RWPE1 (cell line): ENCODE data around the gene ATP11C.

Experiments
- CTCF ChIA-PET: fragments of 350-600 bp; sonication (Branson Sonifier 250); formaldehyde crosslinking; extraction: SDS; loops from one replicate; lab custom pipeline; 2021; lab: Yijun Ruan, JAX
- POLR2A ChIA-PET: fragments of 400-600 bp; formaldehyde crosslinking; extraction: SDS; loops from one replicate; lab custom pipeline; 2020; ENCODE audit warnings: antibody characterized with exemption; ENCODE audit not compliant: low non-redundant PET; lab: Yijun Ruan, JAX
- DNase-seq: peaks from one replicate; pipeline ENCODE4 v3.0.0; 2012; ENCODE audit warnings: low spot score
- H3K27ac ChIP-seq: fragments of 450-650 bp; 2 replicates; pipeline ENCODE4 v1.5.1; 2017
- CTCF ChIP-seq: fragments of 450-650 bp; conservative IDR thresholded peaks from 2 replicates; pipeline ENCODE4 v1.5.1; 2017; ENCODE audit warnings: low read depth, mild to moderate bottlenecking

Gene ATP11C

GRCh38 chrX:139825618-139826017 lies 107.2 kb downstream of the ATP11C start:
- TF ChIP-seq CTCF = no peak
- H3K27ac ChIP-seq = no peak overlapping the region
- ChIA-PET CTCF (no interaction called here), POLR2A (no interaction called here)
- DNase-seq = no peak

GRCh38 chrX:139823806-139824205 lies 109.0 kb downstream of the ATP11C start:
- no peak for DNase-seq
- POLR2A ChIA-PET = no interaction called here
- CTCF ChIA-PET = no interaction called here
- H3K27ac ChIP-seq = no peak overlapping the region
- no peak for TF ChIP-seq CTCF

GRCh38 chrX:139820358-139820984 lies 112.4 kb downstream of the ATP11C start:
- POLR2A ChIA-PET = no interaction called here
- CTCF ChIA-PET = no interaction called here
- DNase-seq = no peak
- no peak for TF ChIP-seq CTCF
- no peak overlapping the region for H3K27ac ChIP-seq

GRCh38 chrX:139816204-139816603 lies 116.6 kb downstream of the ATP11C start:
- ChIA-PET CTCF (no interaction called here), POLR2A (no interaction called here)
- H3K27ac ChIP-seq = no peak overlapping the region
- DNase-seq = no peak
- no peak for TF ChIP-seq CTCF

GRCh38 chrX:139815771-139816170 lies 117.1 kb downstream of the ATP11C start:
- POLR2A ChIA-PET = no interaction called here
- CTCF ChIA-PET = no interaction called here

GRCh38 chrX:139811942-139812629 lies 120.8 kb downstream of the ATP11C start:
- TF ChIP-seq CTCF = no peak
- no peak for DNase-seq
- ChIA-PET CTCF (no interaction called here), POLR2A (no interaction called here)
- H3K27ac ChIP-seq = no peak overlapping the region

More at GRCh38 chrX:139815771-139816170, 117.1 kb downstream of the ATP11C start:
- H3K27ac ChIP-seq = no peak overlapping the region
- TF ChIP-seq CTCF = no peak
- DNase-seq = no peak
